Mucosa of stomach (tissue), 1 donor: Measurements from ENCODE around the gene MYO18A.
"Not testable (repeated sequence)": the region's sequence is repeated elsewhere in the genome, so short reads cannot be mapped to it uniquely, and the experiment has no call there.

Experiments used
- H3K27me3 ChIP-seq: one replicate; pipeline ENCODE4 v1.7.0; 2013; ENCODE audit warnings: mild to moderate bottlenecking, low read length; ENCODE audit not compliant: control insufficient read depth, insufficient read depth
- H3K36me3 ChIP-seq: one replicate; pipeline ENCODE4 v1.7.0; 2013; ENCODE audit warnings: low read length; ENCODE audit not compliant: control insufficient read depth, insufficient read depth
- H3K4me1 ChIP-seq: one replicate; pipeline ENCODE4 v1.7.0; 2013; ENCODE audit warnings: mild to moderate bottlenecking, low read length; ENCODE audit not compliant: control insufficient read depth, insufficient read depth
- H3K4me3 ChIP-seq: one replicate; pipeline ENCODE4 v1.7.0; 2013; ENCODE audit warnings: low read length
- H3K9ac ChIP-seq: one replicate; pipeline ENCODE4 v1.7.0; 2013; ENCODE audit warnings: mild to moderate bottlenecking, low read length, moderate library complexity
- H3K9me3 ChIP-seq: one replicate; pipeline ENCODE4 v1.7.0; 2013; ENCODE audit warnings: mild to moderate bottlenecking, low read length, moderate library complexity; ENCODE audit not compliant: control insufficient read depth
- donor health status: Pancreatic carcinoma.

Gene MYO18A

GRCh38 chr17:29212094-29212631 lies 32.0 kb upstream of the MYO18A start:
- Histone ChIP-seq H3K4me3 (no peak overlapping the region), H3K4me1 (no peaks in the 10 kb centered on the region), H3K9ac (no peak overlapping the region), H3K27me3 (no peaks in the 10 kb centered on the region), H3K36me3 (no peaks in the 10 kb centered on the region), H3K9me3 (no peaks in the 10 kb centered on the region)

- Histone ChIP-seq H3K4me1 (no peaks in the 10 kb centered on the region), H3K9ac (no peak overlapping the region), H3K36me3 (no peaks in the 10 kb centered on the region), H3K4me3 (no peak overlapping the region), H3K27me3 (no peaks in the 10 kb centered on the region), H3K9me3 (no peaks in the 10 kb centered on the region)
Measured at GRCh38 chr17:29210879-29211278, 30.7 kb upstream of the MYO18A start.

- Histone ChIP-seq H3K36me3 (no peaks in the 10 kb centered on the region), H3K4me3 (no peak overlapping the region), H3K9ac (no peak overlapping the region), H3K4me1 (peaks cover 5% of the 10 kb centered on the region), H3K9me3 (no peaks in the 10 kb centered on the region), H3K27me3 (no peaks in the 10 kb centered on the region)
Measured at GRCh38 chr17:29209073-29209472, 28.9 kb upstream of the MYO18A start.

- Histone ChIP-seq H3K27me3 (no peaks in the 10 kb centered on the region), H3K4me1 (peaks cover 5% of the 10 kb centered on the region), H3K9me3 (no peaks in the 10 kb centered on the region), H3K9ac (no peak overlapping the region), H3K36me3 (no peaks in the 10 kb centered on the region), H3K4me3 (no peak overlapping the region)
Measured at GRCh38 chr17:29207975-29208374, 27.8 kb upstream of the MYO18A start.

GRCh38 chr17:29205047-29205446 lies 24.8 kb upstream of the MYO18A start:
- H3K9me3 ChIP-seq = no peaks in the 10 kb centered on the region
- H3K27me3 ChIP-seq = no peaks in the 10 kb centered on the region
- H3K4me3 ChIP-seq = no peak overlapping the region
- H3K9ac ChIP-seq = no peak overlapping the region
- H3K36me3 ChIP-seq = no peaks in the 10 kb centered on the region
- peaks cover 5% of the 10 kb centered on the region for H3K4me1 ChIP-seq

GRCh38 chr17:29204068-29204804 lies 24.0 kb upstream of the MYO18A start:
- H3K27me3 ChIP-seq, H3K4me3 ChIP-seq, H3K9ac ChIP-seq, H3K4me1 ChIP-seq, H3K9me3 ChIP-seq, H3K36me3 ChIP-seq: not testable (repeated sequence)

- Histone ChIP-seq H3K4me1 (no peaks in the 10 kb centered on the region), H3K9me3 (no peaks in the 10 kb centered on the region), H3K36me3 (no peaks in the 10 kb centered on the region), H3K27me3 (no peaks in the 10 kb centered on the region), H3K4me3 (no peak overlapping the region), H3K9ac (no peak overlapping the region)
Measured at GRCh38 chr17:29197516-29198272, 17.5 kb upstream of the MYO18A start.

- no peaks in the 10 kb centered on the region for H3K4me1 ChIP-seq
- H3K9ac ChIP-seq = no peak overlapping the region
- no peak overlapping the region for H3K4me3 ChIP-seq
- no peaks in the 10 kb centered on the region for H3K9me3 ChIP-seq
- H3K36me3 ChIP-seq = no peaks in the 10 kb centered on the region
- no peaks in the 10 kb centered on the region for H3K27me3 ChIP-seq
Measured at GRCh38 chr17:29196769-29197515, 16.7 kb upstream of the MYO18A start.

- Histone ChIP-seq H3K4me3 (no peak overlapping the region), H3K4me1 (no peaks in the 10 kb centered on the region), H3K36me3 (no peaks in the 10 kb centered on the region), H3K27me3 (no peaks in the 10 kb centered on the region), H3K9ac (no peak overlapping the region), H3K9me3 (no peaks in the 10 kb centered on the region)
Measured at GRCh38 chr17:29195465-29196081, 15.4 kb upstream of the MYO18A start.

- Histone ChIP-seq H3K4me3 (no peak overlapping the region), H3K9me3 (no peaks in the 10 kb centered on the region), H3K9ac (no peak overlapping the region), H3K4me1 (no peaks in the 10 kb centered on the region), H3K36me3 (no peaks in the 10 kb centered on the region), H3K27me3 (no peaks in the 10 kb centered on the region)
Measured at GRCh38 chr17:29194669-29195068, 14.5 kb upstream of the MYO18A start.

GRCh38 chr17:29193146-29193545 lies 12.9 kb upstream of the MYO18A start:
- Histone ChIP-seq H3K4me3 (no peak overlapping the region), H3K9ac (no peak overlapping the region), H3K9me3 (no peaks in the 10 kb centered on the region), H3K36me3 (no peaks in the 10 kb centered on the region), H3K4me1 (no peaks in the 10 kb centered on the region), H3K27me3 (no peaks in the 10 kb centered on the region)
